ENCODE measurements around the gene PSME1. TPM values are rescaled to one million over a fixed set of nuclear protein-coding genes. Genes with fewer than 3 reads are reported as not detected.

PSME1 gene
- total and polyA plus RNA-seq, 2 of the 13 experiments (the other 11 are each of a cell fraction or from before 2014, with no cell fraction given) = 159 to 608 TPM

GRCh38 chr14:24103451-24103850 is 32.5 kb upstream of the PSME1 start (continued):
- TF ChIP-seq IRF1 (CRISPR knock-in tag; IDR thresholded peaks at IDR 0.05; ENCODE audit: low read depth) (no peak), ZNF768 (CRISPR knock-in tag; IDR thresholded peaks at IDR 0.05) (peak; percentile 36; the same call in 1 of the 2 replicates), ZNF484 (CRISPR knock-in tag; IDR thresholded peaks at IDR 0.05; ENCODE audit: borderline replicate concordance, low read depth) (no peak), HNRNPH1 (optimal IDR thresholded peaks at IDR 0.05; ENCODE audit: low read depth, low read length) (no peak), UBTF (CRISPR knock-in tag; IDR thresholded peaks at IDR 0.05) (0 out of 2 replicates have a peak, but pooled peaks have one; percentile 41), ZSCAN21 (CRISPR knock-in tag; IDR thresholded peaks at IDR 0.05; ENCODE audit: borderline replicate concordance) (no peak), NPAS2 (CRISPR knock-in tag; IDR thresholded peaks at IDR 0.05; ENCODE audit: borderline replicate concordance) (no peak), POGZ (CRISPR knock-in tag; IDR thresholded peaks at IDR 0.05) (no peak), YEATS4 (CRISPR knock-in tag; IDR thresholded peaks at IDR 0.05; ENCODE audit: borderline replicate concordance) (no peak), RFXANK (CRISPR knock-in tag; IDR thresholded peaks at IDR 0.05) (no peak), MYC (CRISPR knock-in tag; IDR thresholded peaks at IDR 0.05; ENCODE audit: borderline replicate concordance) (no peak), FOXO1 (CRISPR knock-in tag; IDR thresholded peaks at IDR 0.05) (no peak), BRCA1 (CRISPR knock-in tag; IDR thresholded peaks at IDR 0.05) (no peak), MIER2 (CRISPR knock-in tag; IDR thresholded peaks at IDR 0.05) (no peak), KDM1A (CRISPR knock-in tag; IDR thresholded peaks at IDR 0.05) (no peak), MLXIP (CRISPR knock-in tag; IDR thresholded peaks at IDR 0.05; ENCODE audit: borderline replicate concordance) (no peak), NR2F6 (IDR thresholded peaks at IDR 0.05) (no peak), NR2F6 (CRISPR knock-in tag; IDR thresholded peaks at IDR 0.05) (no peak), ZNF331 (CRISPR knock-in tag; IDR thresholded peaks at IDR 0.05) (no peak), SMC3 (IDR thresholded peaks at IDR 0.05; ENCODE audit: low read length) (no peak), ZBTB33 (CRISPR knock-in tag; IDR thresholded peaks at IDR 0.05) (peak; percentile 22; the same call in 1 of the 2 replicates), MEIS1 (CRISPR knock-in tag; IDR thresholded peaks at IDR 0.05; ENCODE audit: borderline replicate concordance) (no peak), HES4 (CRISPR knock-in tag; IDR thresholded peaks at IDR 0.05; ENCODE audit: borderline replicate concordance) (no peak)

Measured in HepG2 (cell line).